ENCODE results near the gene OXSM.

The OXSM gene

DNA sequence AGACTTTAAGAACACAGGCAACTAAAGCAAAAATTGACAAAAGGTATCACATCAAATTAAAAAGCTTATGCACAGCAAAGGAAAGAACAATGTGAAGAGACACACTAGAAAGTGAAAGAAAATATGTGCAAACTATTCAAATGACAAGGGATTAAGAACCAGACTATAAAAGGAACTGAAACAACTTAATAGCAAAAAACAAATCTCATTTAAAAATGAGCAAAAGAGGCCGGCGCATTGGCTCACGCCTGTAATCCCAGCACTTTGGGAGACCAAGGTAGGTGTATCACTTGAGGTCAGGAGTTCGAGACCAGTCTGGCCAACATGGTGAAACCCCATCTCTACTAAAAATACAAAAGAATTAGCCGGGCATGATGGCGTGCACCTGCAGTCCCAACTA, 21.0 kb upstream of the OXSM start:
- FAIRE-seq (no peak), DNase-seq (ENCODE audit: insufficient read length, low spot score) (no peak)
- TF ChIP-seq, protein P1, sequence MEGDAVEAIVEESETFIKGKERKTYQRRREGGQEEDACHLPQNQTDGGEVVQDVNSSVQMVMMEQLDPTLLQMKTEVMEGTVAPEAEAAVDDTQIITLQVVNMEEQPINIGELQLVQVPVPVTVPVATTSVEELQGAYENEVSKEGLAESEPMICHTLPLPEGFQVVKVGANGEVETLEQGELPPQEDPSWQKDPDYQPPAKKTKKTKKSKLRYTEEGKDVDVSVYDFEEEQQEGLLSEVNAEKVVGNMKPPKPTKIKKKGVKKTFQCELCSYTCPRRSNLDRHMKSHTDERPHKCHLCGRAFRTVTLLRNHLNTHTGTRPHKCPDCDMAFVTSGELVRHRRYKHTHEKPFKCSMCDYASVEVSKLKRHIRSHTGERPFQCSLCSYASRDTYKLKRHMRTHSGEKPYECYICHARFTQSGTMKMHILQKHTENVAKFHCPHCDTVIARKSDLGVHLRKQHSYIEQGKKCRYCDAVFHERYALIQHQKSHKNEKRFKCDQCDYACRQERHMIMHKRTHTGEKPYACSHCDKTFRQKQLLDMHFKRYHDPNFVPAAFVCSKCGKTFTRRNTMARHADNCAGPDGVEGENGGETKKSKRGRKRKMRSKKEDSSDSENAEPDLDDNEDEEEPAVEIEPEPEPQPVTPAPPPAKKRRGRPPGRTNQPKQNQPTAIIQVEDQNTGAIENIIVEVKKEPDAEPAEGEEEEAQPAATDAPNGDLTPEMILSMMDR (IDR thresholded peaks at IDR 0.05; ENCODE audit: insufficient read depth, missing control alignments): no peak

DNA sequence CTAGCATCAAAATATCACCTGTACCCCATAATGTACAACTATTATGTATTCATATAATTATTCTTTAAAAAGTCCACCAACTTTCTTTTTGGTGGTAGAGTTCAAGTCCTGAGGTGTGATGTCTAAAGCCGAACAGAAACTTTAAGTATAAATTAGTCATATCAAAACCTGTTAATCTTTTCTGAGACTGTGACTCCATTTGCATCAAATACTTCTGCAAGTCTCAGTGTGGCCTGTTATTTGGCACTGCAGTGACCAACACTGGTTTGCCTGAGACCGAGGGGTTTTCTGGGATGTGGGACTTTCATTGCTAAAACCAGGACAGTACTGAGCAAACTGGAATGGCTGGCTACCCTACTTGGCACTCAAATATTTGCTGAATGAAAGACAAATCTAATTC, 14.0 kb upstream of the OXSM start:
- DNase-seq (ENCODE audit: insufficient read length, low spot score) (no peak), FAIRE-seq (no peak)
- TF ChIP-seq, protein P1 (IDR thresholded peaks at IDR 0.05; ENCODE audit: insufficient read depth, missing control alignments): no peak

DNA sequence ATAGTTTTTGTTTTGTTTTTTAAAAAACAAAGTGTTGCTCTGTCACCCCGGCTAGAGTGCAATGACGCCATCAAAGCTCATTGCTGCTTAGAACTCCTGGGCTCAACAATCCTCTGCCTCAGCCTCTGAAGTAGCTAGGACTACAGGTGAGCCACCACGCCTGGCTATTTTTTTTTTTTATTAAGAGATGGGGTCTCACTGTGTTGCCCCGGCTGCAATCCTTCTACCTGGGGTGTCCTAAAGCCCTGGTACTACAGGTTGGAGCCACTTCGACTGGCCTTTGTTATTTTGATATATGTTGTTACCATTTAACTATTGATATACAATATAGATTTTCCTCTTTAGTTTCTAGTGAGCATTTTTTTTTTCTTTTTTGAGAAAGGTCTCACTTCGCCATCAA, 9.3 kb upstream of the OXSM start:
- TF ChIP-seq, protein P1 (IDR thresholded peaks at IDR 0.05; ENCODE audit: insufficient read depth, missing control alignments): no peak
- FAIRE-seq (no peak), DNase-seq (ENCODE audit: insufficient read length, low spot score) (no peak)

DNA sequence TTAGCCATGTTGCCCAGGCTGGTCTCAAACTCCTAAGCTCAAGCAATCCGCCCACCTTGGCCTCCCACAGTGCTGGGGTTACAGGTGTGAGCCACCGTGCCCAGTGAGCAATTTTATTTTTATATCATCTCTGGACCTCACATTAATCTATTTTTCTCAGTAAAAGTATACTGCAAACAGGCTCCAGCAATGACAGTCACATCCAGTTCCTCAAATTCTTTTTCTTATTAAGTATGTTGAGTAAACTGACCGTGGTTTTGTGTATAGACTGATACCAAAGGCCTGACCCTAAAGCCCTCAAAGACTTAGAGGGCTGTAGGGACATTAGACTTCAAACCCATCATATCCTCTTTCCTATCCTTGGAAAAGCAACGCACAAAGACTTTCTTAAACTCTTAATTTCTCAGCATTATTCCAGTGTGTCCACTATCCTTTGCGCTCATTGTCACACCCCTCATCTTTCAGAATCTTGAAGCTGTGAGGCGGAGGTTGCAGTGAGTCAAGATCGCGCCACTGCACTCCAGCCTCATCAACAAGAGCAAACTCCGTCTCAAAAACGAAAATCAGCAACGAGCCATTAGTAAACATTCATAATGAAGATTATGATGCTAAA, 8.6 kb upstream of the OXSM start:
- TF ChIP-seq, protein P1 (IDR thresholded peaks at IDR 0.05; ENCODE audit: insufficient read depth, missing control alignments): no peak
- DNase-seq (ENCODE audit: insufficient read length, low spot score): no peak
- FAIRE-seq: no peak

DNA sequence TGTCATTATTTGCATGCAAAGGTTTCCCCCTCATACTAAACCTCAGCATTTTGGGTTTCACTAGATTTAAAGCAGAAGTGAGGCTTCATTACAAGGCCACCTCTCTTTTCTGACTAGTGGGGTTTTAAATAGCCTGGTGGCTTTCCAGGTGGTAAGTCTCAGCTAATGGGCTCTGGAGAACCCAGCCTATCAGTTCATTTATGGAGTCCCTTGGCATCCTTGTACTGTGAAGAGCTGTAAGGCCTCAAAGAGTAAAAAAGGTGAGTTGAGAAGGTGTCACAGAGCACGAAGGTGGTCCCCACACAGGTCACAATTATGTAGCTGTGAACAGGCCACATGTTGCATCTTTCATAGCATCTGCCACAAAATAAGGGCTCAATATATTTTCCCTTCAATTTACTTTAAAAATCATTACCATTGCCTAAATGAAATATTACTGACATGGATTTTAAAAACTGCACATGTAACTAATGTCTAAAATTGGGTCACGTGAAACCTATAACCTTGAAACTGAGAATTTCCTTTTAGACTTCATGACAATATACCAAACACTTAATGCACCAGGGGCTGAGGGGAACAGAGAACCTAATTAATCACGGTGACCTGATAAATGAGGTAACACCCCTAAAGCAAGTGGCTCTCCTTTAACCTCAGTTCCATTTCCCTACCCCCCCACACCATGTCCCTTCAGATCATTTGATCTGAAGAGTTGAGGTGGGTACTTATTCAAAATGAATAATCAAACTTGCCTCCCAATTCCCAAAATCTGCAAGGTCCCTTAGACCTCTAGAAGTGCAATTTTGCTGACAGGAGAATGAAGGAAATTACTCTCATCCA, 7.9 kb upstream of the OXSM start:
- no peak for DNase-seq (ENCODE audit: insufficient read length, low spot score)
- FAIRE-seq: no peak
- TF ChIP-seq, protein P1 (IDR thresholded peaks at IDR 0.05; ENCODE audit: insufficient read depth, missing control alignments): no peak

DNA sequence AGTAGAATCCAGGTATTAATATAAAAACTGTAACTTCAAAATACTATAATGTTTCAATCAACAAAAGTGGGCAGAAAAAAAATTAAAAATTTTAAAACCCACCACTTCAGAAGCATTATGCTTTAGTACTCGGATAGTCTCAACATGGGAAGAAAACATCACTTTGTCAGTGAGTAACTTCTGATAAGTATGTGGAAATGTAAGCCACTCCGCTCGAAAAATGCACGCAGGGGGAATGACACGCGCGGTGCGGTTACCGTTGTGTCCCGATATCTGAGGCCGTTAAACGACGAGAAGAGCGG, 7.3 kb upstream of the OXSM start:
- DNase-seq (ENCODE audit: insufficient read length, low spot score) (no peak), FAIRE-seq (no peak)
- TF ChIP-seq, protein P1 (IDR thresholded peaks at IDR 0.05; ENCODE audit: insufficient read depth, missing control alignments): no peak
